H1 (cell line): Measurements from ENCODE around the gene VEGFC. TPM values are rescaled to one million over a fixed set of nuclear protein-coding genes. Genes with fewer than 3 reads are reported as not detected.

Experiments used
- CTCF ChIA-PET: fragments of 300-600 bp; sonication (Branson Sonifier 250); formaldehyde crosslinking; loops from one replicate; lab custom pipeline; 2021; ENCODE audit not compliant: partially characterized antibody; lab: Charles Lee
- POLR2A ChIA-PET: fragments of 300-600 bp; sonication (Branson Sonifier 250); formaldehyde crosslinking; loops from one replicate; lab custom pipeline; 2021; ENCODE audit warnings: inconsistent platforms; ENCODE audit not compliant: partially characterized antibody; lab: Charles Lee
- DNase-seq, 2 experiments: peaks; one replicate each; pipeline versions ENCODE4 v3.0.0 to v3.0.0-alpha.2; 2010 to 2022; ENCODE audit warnings: low spot score in 2 of 2, low read depth in 1 of 2, mixed read lengths in 1 of 2
- FAIRE-seq: peaks from 2 replicates; lab custom pipeline; 2011; peaks lifted over from hg19 to GRCh38; lab: Jason Lieb, UNC
- H2AFZ ChIP-seq: 2 replicates; pipeline ENCODE4 v1.8.1; 2012; ENCODE audit warnings: low read length, inconsistent platforms
- H2AK5ac ChIP-seq: 2 replicates; pipeline ENCODE4 v1.6.1; 2013; ENCODE audit warnings: low read depth, low read length
- H2BK120ac ChIP-seq: replicated peaks from 2 replicates; pipeline ENCODE3; 2013; ENCODE audit warnings: low read depth, low read length, inconsistent platforms
- H2BK12ac ChIP-seq: 2 replicates; pipeline ENCODE4 v1.6.1; 2013; ENCODE audit warnings: low read depth, low read length
- H2BK15ac ChIP-seq: 2 replicates; pipeline ENCODE4 v1.6.1; 2013; ENCODE audit warnings: low read length
- H2BK20ac ChIP-seq: 2 replicates; pipeline ENCODE4 v1.6.1; 2013; ENCODE audit warnings: low read length
- H2BK5ac ChIP-seq: 2 replicates; pipeline ENCODE4 v1.6.1; 2013; ENCODE audit warnings: low read depth, low read length
- H3K14ac ChIP-seq: 2 replicates; pipeline ENCODE4 v1.6.1; 2013; ENCODE audit warnings: inconsistent platforms; ENCODE audit not compliant: insufficient read length
- H3K18ac ChIP-seq: 2 replicates; pipeline ENCODE4 v1.6.1; 2013; ENCODE audit warnings: low read length; ENCODE audit errors: extremely low read depth
- H3K23ac ChIP-seq: 2 replicates; pipeline ENCODE4 v1.6.1; 2013; ENCODE audit warnings: inconsistent platforms; ENCODE audit not compliant: insufficient read length
- H3K23me2 ChIP-seq: 2 replicates; pipeline ENCODE4 v1.6.1; 2013; ENCODE audit warnings: low read depth, low read length
- H3K27ac ChIP-seq: 2 replicates; pipeline ENCODE4 v1.6.1; 2011; ENCODE audit warnings: low read depth, low read length, inconsistent platforms
- H3K27me3 ChIP-seq, 4 experiments: replicated peaks in 1 of 4; 1 replicate in 1 of 4; 2 replicates in 3 of 4; pipeline versions ENCODE4 v1.6.1 to v1.8.1; 2011 to 2013; ENCODE audit warnings: low read length in 3 of 4, mild to moderate bottlenecking in 3 of 4, inconsistent platforms in 2 of 4, mixed read lengths in 2 of 4, moderate library complexity in 1 of 4; ENCODE audit not compliant: control insufficient read depth in 3 of 4, insufficient read depth in 3 of 4; ENCODE audit errors: extremely low read depth in 1 of 4
- H3K36me3 ChIP-seq, 4 experiments: 2 replicates each; pipeline versions ENCODE4 v1.6.1 to v1.8.1; 2011 to 2013; ENCODE audit warnings: mild to moderate bottlenecking in 4 of 4, low read length in 3 of 4, moderate library complexity in 2 of 4, control low read depth in 1 of 4, inconsistent platforms in 1 of 4; ENCODE audit not compliant: insufficient read depth in 4 of 4, control insufficient read depth in 2 of 4
- H3K4ac ChIP-seq: replicated peaks from 2 replicates; pipeline ENCODE3; 2013; ENCODE audit warnings: low read length, low read depth, mixed read lengths, inconsistent platforms; ENCODE audit not compliant: insufficient read length
- H3K4me1 ChIP-seq, 4 experiments: replicated peaks in 1 of 4; 1 replicate in 1 of 4; 2 replicates in 3 of 4; pipeline versions ENCODE4 v1.6.1 to v1.8.1; 2011 to 2013; ENCODE audit warnings: low read length in 3 of 4, inconsistent platforms in 2 of 4, mixed read lengths in 1 of 4; ENCODE audit not compliant: insufficient read depth in 4 of 4, control insufficient read depth in 3 of 4
- H3K4me2 ChIP-seq, 2 experiments: 2 replicates each; pipeline versions ENCODE4 v1.6.1 to v1.8.1; 2011 to 2013; ENCODE audit warnings: low read depth in 2 of 2, low read length in 2 of 2, control low read depth in 1 of 2, inconsistent platforms in 1 of 2, mild to moderate bottlenecking in 1 of 2; ENCODE audit not compliant: insufficient read depth in 1 of 2
- H3K4me3 ChIP-seq, 4 experiments: fragments of 200-600, 300-600 bp in 1 of 4; sonication (generic), shearing (Covaris generic), sonication (Bioruptor Twin) in 1 of 4; 2 replicates each; pipeline versions ENCODE4 v1.5.1 to v1.8.1; 2011 to 2016; ENCODE audit warnings: low read length in 4 of 4, low read depth in 3 of 4, control low read depth in 2 of 4, inconsistent platforms in 2 of 4, mild to moderate bottlenecking in 2 of 4, mixed read lengths in 1 of 4, moderate library complexity in 1 of 4; ENCODE audit not compliant: insufficient read depth in 2 of 4; ENCODE audit errors: extremely low read depth in 1 of 4
- H3K56ac ChIP-seq: replicated peaks from 2 replicates; pipeline ENCODE3; 2013; ENCODE audit warnings: low read depth, mild to moderate bottlenecking, mixed read lengths, low read length, inconsistent platforms; ENCODE audit not compliant: insufficient read length
- H3K79me1 ChIP-seq: 2 replicates; pipeline ENCODE4 v1.6.1; 2013; ENCODE audit warnings: low read depth, low read length, control low read depth
- H3K79me2 ChIP-seq, 2 experiments: 2 replicates each; pipeline versions ENCODE4 v1.6.1 to v1.8.1; 2012 to 2013; ENCODE audit warnings: low read length in 2 of 2, mild to moderate bottlenecking in 2 of 2, inconsistent platforms in 1 of 2; ENCODE audit not compliant: insufficient read depth in 2 of 2, control insufficient read depth in 1 of 2
- H3K9ac ChIP-seq, 4 experiments: replicated peaks in 1 of 4; 1 replicate in 1 of 4; 2 replicates in 3 of 4; pipeline versions ENCODE4 v1.6.1 to v1.8.1; 2011 to 2013; ENCODE audit warnings: low read depth in 3 of 4, low read length in 3 of 4, control low read depth in 2 of 4, mild to moderate bottlenecking in 2 of 4, moderate library complexity in 2 of 4, inconsistent platforms in 1 of 4; ENCODE audit errors: extremely low read depth in 1 of 4
- H3K9me3 ChIP-seq, 2 experiments: 2 replicates each; pipeline versions ENCODE4 v1.6.1 to v1.8.1; 2012 to 2013; ENCODE audit warnings: mild to moderate bottlenecking in 2 of 2, moderate library complexity in 2 of 2, control low read depth in 1 of 2, inconsistent platforms in 1 of 2, low read depth in 1 of 2, low read length in 1 of 2, mixed read lengths in 1 of 2; ENCODE audit not compliant: insufficient read depth in 2 of 2
- H4K20me1 ChIP-seq, 2 experiments: replicated peaks in 1 of 2; 2 replicates each; pipeline versions ENCODE3 to v1.8.1; 2011 to 2013; ENCODE audit warnings: inconsistent platforms in 2 of 2, low read length in 2 of 2, mild to moderate bottlenecking in 1 of 2; ENCODE audit not compliant: insufficient read depth in 2 of 2, control insufficient read depth in 1 of 2
- H4K5ac ChIP-seq: 2 replicates; pipeline ENCODE4 v1.6.1; 2013; ENCODE audit warnings: low read length, low read depth, mixed read lengths, inconsistent platforms; ENCODE audit not compliant: insufficient read length
- H4K8ac ChIP-seq: 2 replicates; pipeline ENCODE4 v1.8.0; 2013; ENCODE audit warnings: mild to moderate bottlenecking, moderate library complexity, low read length, inconsistent platforms; ENCODE audit not compliant: insufficient read depth; ENCODE audit errors: extremely low read depth
- H4K91ac ChIP-seq: replicated peaks from 2 replicates; pipeline ENCODE3; 2013; ENCODE audit warnings: low read length, mixed read lengths, inconsistent platforms; ENCODE audit not compliant: insufficient read length
- CEBPB ChIP-seq: IDR thresholded peaks from 2 replicates; pipeline ENCODE4 v1.6.1; 2012; ENCODE audit warnings: low read depth, low read length
- CHD2 ChIP-seq: IDR thresholded peaks from 2 replicates; pipeline ENCODE4 v1.6.1; 2012; ENCODE audit warnings: low read length, improper control_type of control experiment
- EGR1 ChIP-seq: IDR thresholded peaks from 2 replicates; pipeline ENCODE4 v1.6.1; 2011; ENCODE audit warnings: low read depth, low read length, borderline replicate concordance
- KDM4A ChIP-seq: IDR thresholded peaks from one replicate; pipeline ENCODE4 v1.7.1; 2012; ENCODE audit warnings: low read depth, mild to moderate bottlenecking, moderate library complexity, low read length, inconsistent platforms; ENCODE audit not compliant: severe bottlenecking
- RBBP5 ChIP-seq: IDR thresholded peaks from 2 replicates; pipeline ENCODE4 v1.7.1; 2012; ENCODE audit warnings: low read depth, mild to moderate bottlenecking, inconsistent platforms, low read length, moderate library complexity, borderline replicate concordance
- SAP30 ChIP-seq: fragments of 300-600 bp; sonication (generic); IDR thresholded peaks from 2 replicates; pipeline ENCODE4 v1.7.1; 2012; ENCODE audit warnings: low read length, moderate library complexity, mild to moderate bottlenecking, inconsistent platforms; ENCODE audit not compliant: insufficient read depth, insufficient replicate concordance
- SP4 ChIP-seq: IDR thresholded peaks from 2 replicates; pipeline ENCODE4 v1.6.1; 2012; ENCODE audit warnings: low read length, inconsistent platforms
- TBP ChIP-seq: IDR thresholded peaks from 2 replicates; pipeline ENCODE4 v1.6.1; 2011; ENCODE audit warnings: low read depth, low read length, improper control_type of control experiment
- TCF12 ChIP-seq: IDR thresholded peaks from 2 replicates; pipeline ENCODE4 v1.6.1; 2011; ENCODE audit warnings: low read depth, mild to moderate bottlenecking, low read length
- TEAD4 ChIP-seq: IDR thresholded peaks from 2 replicates; pipeline ENCODE4 v1.6.1; 2012; ENCODE audit warnings: low read depth, low read length, inconsistent platforms, mixed read lengths
- ZNF274 ChIP-seq: IDR thresholded peaks from 2 replicates; pipeline ENCODE4 v1.7.0; 2012; ENCODE audit warnings: low read length, borderline replicate concordance; ENCODE audit errors: extremely low read depth
- WGBS, 2 experiments: shearing (Covaris generic) in 1 of 2; methylation state at CpG; one replicate each; pipeline versions ENCODE4 v1.1.6 to v1.1.7; 2013 to 2015; ENCODE audit warnings: low lambda C conversion rate in 2 of 2, mixed read lengths in 2 of 2, inconsistent platforms in 1 of 2, low coverage in 1 of 2, missing lambda C conversion rate in 1 of 2; ENCODE audit not compliant: insufficient replicate concordance in 2 of 2, insufficient coverage in 1 of 2, insufficient read length in 1 of 2; ENCODE audit errors: extremely low coverage in 1 of 2, missing lambda C conversion rate in 1 of 2; 5-methylcytosine and 5-hydroxymethylcytosine counted together
- polyA plus RNA-seq, 7 experiments: library from polyadenylated mRNA; depleted of rRNA in 3 of 7; stranded (reverse) in 5 of 7; unstranded in 2 of 7; fragments of >200 nt in 5 of 7; fragments of 200-250 nt in 2 of 7; gene quantifications; 1 replicate in 5 of 7; 2 replicates in 1 of 7; 4 replicates in 1 of 7; pipeline versions ENCODE4 v1.2.1 to v1.2.3, GENCODE V29; 2011 to 2013; ENCODE audit warnings: missing spikeins in 2 of 7, mixed read lengths in 2 of 7
- total RNA-seq: library from RNA; stranded (reverse); fragmentation: NEBNext Ultra II Directional; extraction: Animal tissue kit (Norgen Biotek cat#: 25700); gene quantifications from 2 replicates; pipeline ENCODE4 v1.2.1, GENCODE V29; 2021
- TF ChIP-seq, protein P1 (sequence below): IDR thresholded peaks from 2 replicates; pipeline ENCODE4 v1.6.1; 2012; ENCODE audit warnings: inconsistent platforms

VEGFC gene
- total and polyA plus RNA-seq, 2 of the 8 experiments (the other 6 are each of a cell fraction or from before 2014, with no cell fraction given) = 0.53 to 1.4 TPM

DNA sequence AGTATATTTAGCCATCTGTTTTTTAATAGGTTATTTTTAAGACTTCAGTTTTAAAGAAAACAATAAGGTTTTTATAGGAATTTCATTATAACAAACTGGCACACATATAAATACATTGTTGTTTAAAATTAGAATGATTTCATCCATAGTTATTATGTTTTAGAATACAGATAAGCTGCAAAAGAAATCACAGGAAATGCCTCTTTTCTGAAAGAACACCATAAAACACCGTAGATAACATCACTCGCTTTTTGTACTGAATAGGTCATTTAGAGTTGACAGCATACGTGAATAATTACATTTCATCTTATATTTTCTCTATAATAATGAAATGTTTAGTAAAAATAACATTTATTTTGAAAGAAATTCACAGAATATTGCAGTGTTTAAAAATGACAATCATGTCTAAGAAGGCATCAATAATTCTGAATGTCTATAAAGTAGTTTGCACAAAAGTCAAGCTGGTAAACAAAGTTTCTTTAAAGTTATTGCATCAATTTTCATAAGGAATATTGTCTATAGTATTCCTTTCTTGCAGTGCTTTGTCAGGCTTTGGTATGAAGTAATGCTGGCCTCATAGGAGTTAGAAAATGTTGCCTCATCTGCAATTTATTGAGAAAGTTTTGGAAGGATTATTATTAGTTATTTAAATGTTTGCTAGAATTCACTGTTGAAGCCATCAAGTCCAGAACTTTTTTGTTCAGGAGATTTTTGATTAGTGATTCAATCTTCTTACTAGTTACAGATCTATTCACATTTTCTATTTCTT lies 17.9 kb upstream of the VEGFC start:
- no peak overlapping the region for H3K14ac ChIP-seq
- FAIRE-seq (no peak), DNase-seq (no peak)
- no peaks in the 10 kb centered on the region; the same call in 1 of the 2 replicates for H3K23me2 ChIP-seq
- no peak overlapping the region for H3K4me2 ChIP-seq
- no peak overlapping the region for H2AK5ac ChIP-seq
- no peak overlapping the region for H3K56ac ChIP-seq
- H3K23ac ChIP-seq = no peak overlapping the region
- no peak overlapping the region for H3K9ac ChIP-seq
- no peak overlapping the region for H3K4ac ChIP-seq
- H3K79me1 ChIP-seq = no peaks in the 10 kb centered on the region
- H2BK5ac ChIP-seq = no peak overlapping the region
- no peak overlapping the region for H3K4me3 ChIP-seq
- peaks cover 0 to 1% (median 0%) of the 10 kb centered on the region in 4 experiments; a peak in 1 of 7 replicates for H3K27me3 ChIP-seq
- H2BK15ac ChIP-seq = no peak overlapping the region
- 89% methylated on average over 3 of the region's 3 CpGs; no CpG with 5 or more reads in 1 of the 2 experiments for WGBS, 2 experiments
- ChIA-PET POLR2A (no interaction called here), CTCF (interaction anchor here (0.8 to 1.0 kb wide), 2 partner anchors 145 to 153 kb away, joined by 3 read pairs; no protein-coding TSS in a partner anchor)
- H3K4me1 ChIP-seq = no peaks in the 10 kb centered on the region
- H2BK20ac ChIP-seq = no peak overlapping the region
- H3K18ac ChIP-seq = no peak overlapping the region
- H2BK12ac ChIP-seq = no peak overlapping the region
- H3K9me3 ChIP-seq = no peaks in the 10 kb centered on the region
- no peak overlapping the region for H4K8ac ChIP-seq
- no peak overlapping the region for H3K27ac ChIP-seq
- no peaks in the 10 kb centered on the region for H4K20me1 ChIP-seq
- no peaks in the 10 kb centered on the region for H3K79me2 ChIP-seq
- H2BK120ac ChIP-seq = no peak overlapping the region
- no peak overlapping the region for H2AFZ ChIP-seq
- H3K36me3 ChIP-seq = no peaks in the 10 kb centered on the region
- H4K91ac ChIP-seq = no peak overlapping the region
- H4K5ac ChIP-seq = no peak overlapping the region
- no peak for TF ChIP-seq TBP
- TF ChIP-seq TEAD4 = no peak
- TF ChIP-seq CEBPB = no peak
- no peak for TF ChIP-seq TCF12
- TF ChIP-seq SAP30 = no peak
- TF ChIP-seq, protein P1, sequence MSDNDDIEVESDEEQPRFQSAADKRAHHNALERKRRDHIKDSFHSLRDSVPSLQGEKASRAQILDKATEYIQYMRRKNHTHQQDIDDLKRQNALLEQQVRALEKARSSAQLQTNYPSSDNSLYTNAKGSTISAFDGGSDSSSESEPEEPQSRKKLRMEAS = no peak
- TF ChIP-seq CHD2 = no peak
- no peak for TF ChIP-seq KDM4A
- TF ChIP-seq ZNF274 = no peak
- no peak for TF ChIP-seq EGR1
- no peak for TF ChIP-seq SP4
- no peak for TF ChIP-seq RBBP5
